Muscle layer of duodenum (tissue), 2 donors: ENCODE results near the gene FZD4.
"Not testable (repeated sequence)": the region's sequence is repeated elsewhere in the genome, so short reads cannot be mapped to it uniquely, and the experiment has no call there.

ENCODE experiments used
- H3K27ac ChIP-seq: one replicate; pipeline ENCODE4 v1.7.0; 2013; ENCODE audit warnings: mild to moderate bottlenecking, low read length
- H3K27me3 ChIP-seq: one replicate; pipeline ENCODE4 v1.7.0; 2013; ENCODE audit warnings: low read depth, mild to moderate bottlenecking, control low read depth, low read length
- H3K36me3 ChIP-seq, 2 donors: one replicate each; pipeline ENCODE4 v1.7.0; 2013; ENCODE audit warnings: low read length in 2 of 2, control low read depth in 1 of 2, mild to moderate bottlenecking in 1 of 2; ENCODE audit not compliant: insufficient read depth in 2 of 2, control insufficient read depth in 1 of 2
- H3K4me1 ChIP-seq, 2 donors: one replicate each; pipeline ENCODE4 v1.7.0; 2013; ENCODE audit warnings: low read length in 2 of 2, mild to moderate bottlenecking in 2 of 2, control low read depth in 1 of 2, moderate library complexity in 1 of 2; ENCODE audit not compliant: insufficient read depth in 2 of 2, control insufficient read depth in 1 of 2
- H3K4me3 ChIP-seq, 2 donors: one replicate each; pipeline ENCODE4 v1.7.0; 2013; ENCODE audit warnings: low read length in 2 of 2, low read depth in 1 of 2, mild to moderate bottlenecking in 1 of 2
- H3K9me3 ChIP-seq, 2 donors: one replicate each; pipeline ENCODE4 v1.7.0; 2013; ENCODE audit warnings: low read length in 2 of 2, control low read depth in 1 of 2, mild to moderate bottlenecking in 1 of 2; ENCODE audit not compliant: control insufficient read depth in 1 of 2
- donor health status: healthy.

Gene FZD4

DNA sequence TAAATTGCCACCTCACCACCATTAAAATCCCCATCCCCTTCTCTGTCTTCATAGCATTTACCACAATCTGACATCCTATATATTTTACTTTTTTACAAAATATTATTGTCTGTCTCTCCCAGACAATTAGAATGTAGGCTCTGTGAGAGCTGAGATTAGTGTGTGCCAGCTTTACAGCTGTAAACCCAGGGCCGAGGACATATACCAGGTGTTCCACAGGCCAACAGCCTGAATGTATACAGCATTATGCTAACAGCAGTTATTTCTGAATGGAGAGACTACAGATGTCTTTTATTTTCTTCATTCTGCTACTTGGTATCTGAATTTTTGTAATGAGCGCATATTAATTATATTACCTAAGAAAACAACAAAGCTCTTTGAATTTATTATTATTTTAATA, 36.7 kb downstream of the FZD4 start:
- no peak overlapping the region for H3K4me3 ChIP-seq
- H3K9me3 ChIP-seq = no peaks in the 10 kb centered on the region
- H3K27me3 ChIP-seq = no peaks in the 10 kb centered on the region
- no peaks in the 10 kb centered on the region for H3K36me3 ChIP-seq
- no peak overlapping the region for H3K27ac ChIP-seq
- no peaks in the 10 kb centered on the region for H3K4me1 ChIP-seq

DNA sequence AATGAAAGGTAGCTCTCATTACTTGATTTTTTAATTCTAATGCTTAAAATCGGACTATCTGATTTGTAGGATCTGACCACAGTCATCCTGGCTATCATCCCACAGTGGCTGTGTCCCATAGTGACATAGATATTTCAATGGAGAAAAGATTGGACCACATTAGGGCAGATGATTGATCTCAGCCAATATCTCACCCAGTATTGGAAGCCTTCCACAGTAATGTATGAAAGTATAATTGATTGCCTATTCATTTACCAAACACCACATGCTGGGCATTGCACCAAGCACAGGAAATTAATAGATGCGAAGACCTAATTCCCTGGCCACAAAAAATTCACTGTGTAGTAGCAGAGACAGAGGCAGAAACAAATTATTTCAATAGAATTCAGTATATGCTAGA, 37.6 kb downstream of the FZD4 start:
- Histone ChIP-seq H3K36me3 (no peaks in the 10 kb centered on the region), H3K9me3 (no peaks in the 10 kb centered on the region), H3K4me3 (no peak overlapping the region), H3K27me3 (no peaks in the 10 kb centered on the region), H3K27ac (no peak overlapping the region), H3K4me1 (no peaks in the 10 kb centered on the region)

DNA sequence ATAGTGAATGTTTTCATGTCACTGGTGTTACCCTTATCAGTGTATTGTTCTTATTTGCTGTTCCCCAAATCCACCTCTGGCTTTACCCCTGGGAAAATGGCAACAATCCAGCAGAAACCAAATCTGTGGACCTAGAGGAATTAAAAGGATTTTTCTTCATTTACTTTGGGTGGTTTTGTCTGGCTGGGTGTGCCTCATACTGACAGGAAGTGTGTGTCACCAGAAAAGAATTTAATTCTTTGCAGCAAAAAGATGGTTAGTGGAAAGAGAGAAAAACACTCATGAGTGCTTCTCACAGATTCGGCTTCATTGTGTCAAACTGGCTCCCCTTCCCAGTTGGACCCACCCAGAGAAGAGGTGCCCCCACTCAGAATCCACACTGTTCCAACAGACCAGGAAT, 38.9 kb downstream of the FZD4 start:
- no peak overlapping the region for H3K4me3 ChIP-seq
- no peaks in the 10 kb centered on the region for H3K27me3 ChIP-seq
- no peaks in the 10 kb centered on the region for H3K36me3 ChIP-seq
- no peaks in the 10 kb centered on the region for H3K4me1 ChIP-seq
- peak overlapping the region; percentile 53 for H3K27ac ChIP-seq
- peaks cover 0 to 4% of the 10 kb centered on the region in 2 donors for H3K9me3 ChIP-seq

DNA sequence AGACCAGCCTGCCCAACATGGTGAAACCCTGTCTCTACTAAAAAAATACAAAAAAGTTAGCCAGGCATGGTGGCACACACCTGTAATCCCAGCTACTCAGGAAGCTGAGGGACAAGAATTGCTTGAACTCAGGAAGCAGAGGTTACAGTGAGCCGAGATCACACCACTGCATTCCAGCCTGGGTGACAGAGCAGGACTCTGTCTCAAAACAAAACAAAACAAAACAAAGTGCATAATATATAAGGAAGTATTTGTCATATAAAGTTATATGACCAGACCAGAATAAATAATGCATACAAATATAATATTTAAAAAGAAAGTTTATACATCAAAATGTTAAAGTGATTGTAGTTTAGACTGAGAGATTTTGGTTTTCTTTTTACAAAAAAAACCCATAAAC, 39.3 kb downstream of the FZD4 start:
- H3K36me3 ChIP-seq, H3K9me3 ChIP-seq, H3K27me3 ChIP-seq, H3K4me3 ChIP-seq, H3K4me1 ChIP-seq: not testable (repeated sequence)
- H3K27ac ChIP-seq = peak overlapping the region; percentile 53

DNA sequence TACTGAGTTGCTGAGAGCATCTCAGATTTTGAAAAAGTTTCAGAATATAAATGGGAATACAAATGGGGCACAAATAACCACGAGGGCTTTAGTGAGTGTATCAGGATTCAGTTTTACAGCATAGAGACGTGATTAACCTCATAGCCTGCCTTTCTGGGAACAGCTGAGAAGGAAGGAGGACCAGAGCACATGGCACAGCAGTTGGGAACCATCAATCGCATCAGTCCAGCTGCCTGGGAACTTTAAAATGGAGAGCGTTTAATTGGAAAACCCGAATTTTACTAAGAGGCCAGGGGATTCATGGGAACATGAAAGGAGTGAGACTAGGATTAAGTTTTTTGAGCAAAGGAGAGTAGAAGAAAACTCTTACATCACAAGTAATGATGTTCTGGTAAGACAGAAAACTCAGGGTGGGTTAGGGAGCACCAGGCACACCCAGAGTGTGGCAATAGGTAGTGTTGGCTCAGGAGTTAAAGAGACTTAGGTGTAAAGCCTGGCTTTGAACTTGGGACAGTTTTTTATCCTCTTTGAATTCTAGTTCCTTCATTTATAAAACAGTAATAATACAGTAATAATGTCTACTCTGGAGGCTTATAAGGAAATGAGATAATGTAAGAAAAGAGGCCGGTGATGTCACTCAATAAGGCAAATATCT, 40.2 kb downstream of the FZD4 start:
- no peak overlapping the region for H3K4me3 ChIP-seq
- no peaks in the 10 kb centered on the region for H3K4me1 ChIP-seq
- H3K27me3 ChIP-seq = no peaks in the 10 kb centered on the region
- H3K27ac ChIP-seq = peak overlapping the region; percentile 37
- H3K36me3 ChIP-seq = no peaks in the 10 kb centered on the region
- H3K9me3 ChIP-seq = peaks cover 0 to 4% of the 10 kb centered on the region in 2 donors

DNA sequence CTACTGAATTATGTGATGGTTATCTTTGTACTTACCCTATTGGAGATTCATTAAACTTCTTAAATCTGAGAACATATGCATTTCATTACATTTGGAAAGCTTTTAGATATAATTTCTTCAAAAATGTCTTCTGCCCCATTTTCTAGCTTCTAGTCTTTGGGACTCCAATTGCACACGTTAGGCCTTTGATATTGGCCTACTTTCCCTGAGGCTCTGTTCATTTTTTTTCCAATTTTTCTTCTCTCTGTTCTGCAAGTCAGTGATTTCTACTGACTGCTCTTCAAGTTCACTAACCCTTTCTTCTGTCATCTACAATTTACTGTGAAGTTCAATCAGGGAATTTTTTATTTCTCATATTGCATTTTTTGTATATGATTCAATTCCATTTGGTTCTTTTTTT, 43.0 kb downstream of the FZD4 start:
- no peaks in the 10 kb centered on the region for H3K36me3 ChIP-seq
- no peaks in the 10 kb centered on the region for H3K27me3 ChIP-seq
- H3K4me3 ChIP-seq = no peak overlapping the region
- H3K4me1 ChIP-seq = no peaks in the 10 kb centered on the region
- no peak overlapping the region for H3K27ac ChIP-seq
- H3K9me3 ChIP-seq = peaks cover 0 to 4% of the 10 kb centered on the region in 2 donors

DNA sequence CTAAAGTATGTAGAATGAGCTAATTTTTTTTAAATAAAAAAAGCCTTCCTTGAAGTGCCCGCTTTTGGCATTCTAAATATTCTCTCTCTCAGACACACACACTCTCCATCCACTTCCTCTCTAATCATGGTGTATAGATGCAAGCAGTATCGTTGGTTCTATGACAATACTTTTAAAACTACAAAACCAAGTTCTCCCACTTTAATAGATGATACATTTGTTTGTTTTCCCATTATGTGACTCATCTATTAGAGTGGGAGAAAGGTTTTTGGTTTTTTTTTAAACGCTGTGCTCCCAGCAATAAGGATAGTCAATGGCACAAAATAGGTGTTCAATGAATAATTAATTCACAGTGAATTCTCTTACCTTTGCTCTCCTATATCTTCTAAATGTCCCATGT, 44.6 kb downstream of the FZD4 start:
- no peak overlapping the region for H3K4me3 ChIP-seq
- no peak overlapping the region for H3K27ac ChIP-seq
- H3K36me3 ChIP-seq = no peaks in the 10 kb centered on the region
- no peaks in the 10 kb centered on the region for H3K4me1 ChIP-seq
- peaks cover 0 to 4% of the 10 kb centered on the region in 2 donors for H3K9me3 ChIP-seq
- no peaks in the 10 kb centered on the region for H3K27me3 ChIP-seq

DNA sequence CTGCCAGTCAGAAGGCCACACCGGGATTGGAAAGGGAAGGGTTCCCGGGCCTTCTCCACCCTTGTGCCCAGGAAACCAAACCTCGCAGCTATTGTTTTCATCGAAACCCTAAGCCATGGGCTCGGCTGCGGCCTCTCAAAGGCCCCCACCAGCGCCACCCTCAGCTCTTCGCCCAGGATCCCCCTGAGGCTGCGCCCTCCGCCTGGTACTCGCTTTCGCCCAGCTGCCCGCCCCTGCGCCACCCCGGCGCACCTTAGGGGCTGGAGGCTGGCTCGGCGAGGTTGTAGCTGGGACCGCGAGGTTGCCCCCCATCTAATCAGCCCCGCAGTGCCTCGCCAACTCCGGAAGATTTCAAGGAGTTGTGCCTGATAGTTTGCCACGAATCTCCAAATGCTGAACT, 49.0 kb downstream of the FZD4 start:
- Histone ChIP-seq H3K4me1 (no peaks in the 10 kb centered on the region), H3K4me3 (no peak overlapping the region), H3K27me3 (no peaks in the 10 kb centered on the region), H3K27ac (no peak overlapping the region), H3K36me3 (no peaks in the 10 kb centered on the region), H3K9me3 (no peaks in the 10 kb centered on the region)

DNA sequence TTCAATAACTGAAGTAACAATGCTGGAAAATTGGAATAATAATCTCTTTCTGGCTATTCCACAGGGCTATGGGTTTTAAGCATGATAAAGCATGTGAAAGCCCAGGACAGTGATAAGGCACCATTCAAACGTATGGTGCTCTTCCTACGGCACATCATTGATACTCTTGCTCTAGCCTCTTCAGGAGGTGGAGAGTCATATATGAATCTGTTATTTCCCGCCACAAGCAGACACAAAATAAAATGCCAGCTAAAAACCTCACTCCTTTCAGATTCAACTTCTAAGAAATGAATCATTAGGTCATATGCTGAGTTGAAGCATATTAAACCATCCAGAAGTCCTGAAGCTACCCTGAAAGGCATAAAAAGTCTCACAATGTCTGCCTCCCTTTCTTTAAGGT, 49.9 kb downstream of the FZD4 start:
- Histone ChIP-seq H3K27me3 (no peaks in the 10 kb centered on the region), H3K4me3 (no peak overlapping the region), H3K4me1 (no peaks in the 10 kb centered on the region), H3K36me3 (no peaks in the 10 kb centered on the region), H3K27ac (no peak overlapping the region), H3K9me3 (no peaks in the 10 kb centered on the region)

DNA sequence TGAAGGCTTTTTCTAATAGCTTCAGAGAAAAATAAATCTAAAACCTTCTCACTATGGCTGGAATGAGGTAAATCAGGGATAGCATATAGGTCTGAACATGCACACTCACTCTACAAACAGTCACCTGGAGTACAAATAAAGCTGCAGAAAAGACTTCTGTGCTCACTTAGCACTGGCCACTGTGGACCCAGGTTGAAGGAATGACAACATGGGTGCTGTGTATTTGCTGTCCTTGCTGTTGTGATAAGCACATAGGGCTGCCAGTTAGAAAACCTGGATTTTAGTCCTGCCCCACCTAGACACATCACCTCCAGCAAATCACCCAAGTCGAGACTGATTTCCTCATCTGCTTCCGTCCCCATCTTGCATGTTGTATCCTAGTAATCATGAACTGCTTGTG, 51.2 kb downstream of the FZD4 start:
- Histone ChIP-seq H3K36me3 (no peaks in the 10 kb centered on the region), H3K27ac (no peak overlapping the region), H3K4me3 (no peak overlapping the region), H3K4me1 (no peaks in the 10 kb centered on the region), H3K9me3 (no peaks in the 10 kb centered on the region), H3K27me3 (no peaks in the 10 kb centered on the region)

DNA sequence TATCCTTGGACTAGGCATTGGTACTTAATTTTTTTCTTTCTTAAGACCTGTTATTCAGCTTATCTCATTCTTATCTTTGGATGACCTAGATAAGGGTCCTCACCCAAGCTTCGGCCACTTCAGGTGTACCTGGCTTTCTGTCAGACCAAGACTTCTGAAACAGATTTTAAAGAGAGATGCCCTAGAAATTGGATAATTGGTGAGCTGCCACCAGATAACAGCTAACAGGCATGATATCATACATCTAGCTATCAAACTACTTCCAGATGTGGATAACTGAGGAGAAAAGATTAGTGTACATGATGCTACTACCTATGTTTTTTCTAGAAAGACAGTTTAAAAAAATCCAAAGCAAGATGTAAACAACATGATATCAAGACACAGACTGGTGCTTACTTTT, 52.9 kb downstream of the FZD4 start:
- Histone ChIP-seq H3K9me3 (no peaks in the 10 kb centered on the region), H3K27me3 (no peaks in the 10 kb centered on the region), H3K4me1 (no peaks in the 10 kb centered on the region), H3K27ac (no peak overlapping the region), H3K36me3 (no peaks in the 10 kb centered on the region), H3K4me3 (no peak overlapping the region)

DNA sequence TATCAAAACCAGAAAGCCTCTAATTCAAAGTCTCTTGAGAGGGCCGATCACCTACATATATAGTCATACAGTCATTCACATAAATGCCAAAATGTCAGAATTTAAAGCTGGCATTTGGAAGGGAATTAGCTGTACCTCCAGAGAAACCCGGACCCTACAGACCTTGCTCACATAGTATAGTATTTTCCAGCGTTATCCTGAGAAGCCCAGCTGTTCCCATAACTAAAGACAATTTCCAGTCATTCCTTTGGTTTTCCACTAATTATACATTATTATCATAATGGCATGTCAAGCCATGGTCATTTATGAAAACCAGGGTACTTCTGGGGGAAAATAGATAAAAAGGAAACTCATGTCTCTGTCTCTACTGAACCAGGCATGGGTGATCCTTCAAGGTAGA, 53.6 kb downstream of the FZD4 start:
- no peaks in the 10 kb centered on the region for H3K27me3 ChIP-seq
- no peak overlapping the region for H3K27ac ChIP-seq
- H3K36me3 ChIP-seq = no peaks in the 10 kb centered on the region
- H3K9me3 ChIP-seq = no peaks in the 10 kb centered on the region
- peaks cover 0 to 6% of the 10 kb centered on the region in 2 donors for H3K4me1 ChIP-seq
- no peak overlapping the region for H3K4me3 ChIP-seq
